Astrocyte of the spinal cord (primary cell): ENCODE measurements around the gene RBBP7.

Source experiments
- DNase-seq: peaks from one replicate; pipeline ENCODE4 v3.0.0; 2011; ENCODE audit warnings: low read depth, low spot score
- H3K4me3 ChIP-seq: 2 replicates; pipeline ENCODE4 v1.5.1; 2011; ENCODE audit warnings: low read depth, mild to moderate bottlenecking, low read length, moderate library complexity
- CTCF ChIP-seq: IDR thresholded peaks from 2 replicates; pipeline ENCODE4 v1.5.1; 2012; ENCODE audit warnings: low read depth, mild to moderate bottlenecking, low read length, inconsistent platforms
- in situ Hi-C: cut with HindIII; loops from 2 replicates; pipeline ENCODE4 v1.10.0; 2017; ENCODE audit warnings: low sequenced_read_pairs

RBBP7 gene

GRCh38 chrX:16852617-16853179, 17.5 kb downstream of the RBBP7 start:
- no peak overlapping the region for H3K4me3 ChIP-seq
- no peak for TF ChIP-seq CTCF
- in situ Hi-C loops, result no loop called here
- DNase-seq, result no peak

- TF ChIP-seq CTCF, result no peak
- no peak for DNase-seq
- in situ Hi-C loops, result no loop called here
- H3K4me3 ChIP-seq, result no peak overlapping the region
These were observed 18.3 kb downstream of the RBBP7 start for GRCh38 chrX:16851827-16852226.

- TF ChIP-seq CTCF, result no peak
- no peak overlapping the region for H3K4me3 ChIP-seq
- DNase-seq, result peak; percentile 51
- in situ Hi-C loops, result no loop called here
These were observed 18.7 kb downstream of the RBBP7 start for GRCh38 chrX:16851421-16851820.

- no peak overlapping the region for H3K4me3 ChIP-seq
- in situ Hi-C loops, result no loop called here
- no peak for DNase-seq
- no peak for TF ChIP-seq CTCF
These were observed 21.6 kb downstream of the RBBP7 start for GRCh38 chrX:16848541-16848940.

GRCh38 chrX:16845686-16846085, 24.5 kb downstream of the RBBP7 start:
- no peak for TF ChIP-seq CTCF
- no peak overlapping the region for H3K4me3 ChIP-seq
- in situ Hi-C loops, result no loop called here
- no peak for DNase-seq

- DNase-seq, result no peak
- in situ Hi-C loops, result no loop called here
- H3K4me3 ChIP-seq, result no peak overlapping the region
- TF ChIP-seq CTCF, result no peak
These were observed 26.8 kb downstream of the RBBP7 start for GRCh38 chrX:16843208-16843909.

- no peak for TF ChIP-seq CTCF
- DNase-seq, result no peak
- in situ Hi-C loops, result no loop called here
- H3K4me3 ChIP-seq, result no peak overlapping the region
These were observed 27.5 kb downstream of the RBBP7 start for GRCh38 chrX:16842684-16843083.
